IMR-90 (cell line): ENCODE results near the gene DPYSL5.

Experiments used
- CTCF ChIP-seq: conservative IDR thresholded peaks from 2 replicates; pipeline ENCODE4 v1.5.1; 2012; ENCODE audit warnings: mild to moderate bottlenecking, low read depth, low read length, improper control_type of control experiment
- ELK1 ChIP-seq: fragments of 150-350 bp; IDR thresholded peaks from 2 replicates; pipeline ENCODE4 v1.6.1; 2016; ENCODE audit warnings: low read depth, mild to moderate bottlenecking, low read length, moderate library complexity, borderline replicate concordance
- FOS ChIP-seq: fragments of 150-350 bp; IDR thresholded peaks from 2 replicates; pipeline ENCODE4 v1.6.1; 2016; ENCODE audit warnings: low read depth, low read length
- MAZ ChIP-seq: IDR thresholded peaks from 2 replicates; pipeline ENCODE4 v1.6.1; 2012; ENCODE audit warnings: low read depth, mild to moderate bottlenecking, low read length, improper control_type of control experiment, moderate library complexity, borderline replicate concordance
- MXI1 ChIP-seq: IDR thresholded peaks from 2 replicates; pipeline ENCODE4 v1.6.1; 2012; ENCODE audit warnings: low read depth, mild to moderate bottlenecking, low read length, moderate library complexity, borderline replicate concordance
- POLR2A ChIP-seq: IDR thresholded peaks from 2 replicates; pipeline ENCODE4 v1.6.1; 2012; ENCODE audit warnings: mild to moderate bottlenecking, low read depth, low read length
- RAD21 ChIP-seq: IDR thresholded peaks from 2 replicates; pipeline ENCODE4 v1.6.1; 2012; ENCODE audit warnings: low read length, improper control_type of control experiment
- SMC3 ChIP-seq: fragments of 150-350 bp; IDR thresholded peaks from 2 replicates; pipeline ENCODE4 v1.6.1; 2016; ENCODE audit warnings: low read depth, mild to moderate bottlenecking, antibody characterized with exemption, low read length, moderate library complexity
- USF2 ChIP-seq: fragments of 150-350 bp; IDR thresholded peaks from 2 replicates; pipeline ENCODE4 v1.6.1; 2017; ENCODE audit warnings: mild to moderate bottlenecking, antibody characterized with exemption, low read length, low read depth

- TF ChIP-seq CTCF, result no peak
- TF ChIP-seq MXI1, result no peak
- TF ChIP-seq POLR2A, result no peak
- no peak for TF ChIP-seq FOS
- TF ChIP-seq MAZ, result no peak
- no peak for TF ChIP-seq ELK1
- TF ChIP-seq RAD21, result no peak
- no peak for TF ChIP-seq SMC3
- TF ChIP-seq USF2, result no peak
Measured at GRCh38 chr2:26907416-26907815, 59.5 kb downstream of the DPYSL5 start.
